ENCODE results near the gene TSTD1. TPM values are rescaled to one million over a fixed set of nuclear protein-coding genes. Genes with fewer than 3 reads are reported as not detected.
A peak's percentile ranks its signal among the peaks of the same experiment; 100 is the strongest.

Gene TSTD1
- total and polyA plus RNA-seq, 2 donors from 2014 or later = 74.5 to 200 TPM

DNA sequence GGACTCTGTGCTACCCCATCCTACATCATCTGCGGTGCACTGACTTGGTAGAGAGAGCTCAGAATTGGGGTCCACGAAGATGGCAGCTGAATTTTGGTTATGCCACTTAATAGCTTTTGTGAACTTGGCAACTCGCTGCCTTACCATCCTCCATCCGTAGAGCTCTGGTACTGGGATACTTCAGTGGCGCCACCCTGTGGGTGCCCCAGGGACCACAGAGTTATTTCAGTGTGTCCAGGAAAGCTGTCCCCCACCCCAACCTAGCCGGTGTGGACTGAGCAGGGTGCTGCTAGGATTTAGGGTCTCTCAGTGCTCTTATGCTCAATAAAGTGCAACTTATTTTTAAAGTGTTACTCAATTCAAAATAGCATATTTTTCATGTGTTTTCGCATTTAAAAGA, 16.0 kb upstream of the TSTD1 start:
- Histone ChIP-seq H3K4me3 (ENCODE audit: low read length in 3 of 3) (no peak overlapping the region), H3K27me3 (ENCODE audit: control insufficient read depth, insufficient read depth, low read length) (no peaks in the 10 kb centered on the region), H3K9ac (ENCODE audit: low read length in 3 of 3) (no peak overlapping the region), H3K4me1 (ENCODE audit: control insufficient read depth in 2 of 3, insufficient read depth in 2 of 3, low read depth in 1 of 3, low read length in 3 of 3) (no peaks in the 10 kb centered on the region), H3K9me3 (ENCODE audit: control insufficient read depth in 2 of 3, insufficient read depth in 1 of 3, low read length in 3 of 3) (no peaks in the 10 kb centered on the region), H3K36me3 (ENCODE audit: control insufficient read depth in 2 of 3, insufficient read depth in 3 of 3, low read length in 3 of 3) (no peaks in the 10 kb centered on the region), H3K27ac (ENCODE audit: low read depth in 2 of 2, low read length in 2 of 2) (no peak overlapping the region)
- FAIRE-seq (no peak), DNase-seq (peak in 1 of 5 donors; percentile 26)
- intact Hi-C loops (cut with DNase I) = no loop called here
- TF ChIP-seq, protein P1, sequence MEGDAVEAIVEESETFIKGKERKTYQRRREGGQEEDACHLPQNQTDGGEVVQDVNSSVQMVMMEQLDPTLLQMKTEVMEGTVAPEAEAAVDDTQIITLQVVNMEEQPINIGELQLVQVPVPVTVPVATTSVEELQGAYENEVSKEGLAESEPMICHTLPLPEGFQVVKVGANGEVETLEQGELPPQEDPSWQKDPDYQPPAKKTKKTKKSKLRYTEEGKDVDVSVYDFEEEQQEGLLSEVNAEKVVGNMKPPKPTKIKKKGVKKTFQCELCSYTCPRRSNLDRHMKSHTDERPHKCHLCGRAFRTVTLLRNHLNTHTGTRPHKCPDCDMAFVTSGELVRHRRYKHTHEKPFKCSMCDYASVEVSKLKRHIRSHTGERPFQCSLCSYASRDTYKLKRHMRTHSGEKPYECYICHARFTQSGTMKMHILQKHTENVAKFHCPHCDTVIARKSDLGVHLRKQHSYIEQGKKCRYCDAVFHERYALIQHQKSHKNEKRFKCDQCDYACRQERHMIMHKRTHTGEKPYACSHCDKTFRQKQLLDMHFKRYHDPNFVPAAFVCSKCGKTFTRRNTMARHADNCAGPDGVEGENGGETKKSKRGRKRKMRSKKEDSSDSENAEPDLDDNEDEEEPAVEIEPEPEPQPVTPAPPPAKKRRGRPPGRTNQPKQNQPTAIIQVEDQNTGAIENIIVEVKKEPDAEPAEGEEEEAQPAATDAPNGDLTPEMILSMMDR (IDR thresholded peaks at IDR 0.05; ENCODE audit: borderline replicate concordance, extremely low read depth, insufficient read depth) = no peak

DNA sequence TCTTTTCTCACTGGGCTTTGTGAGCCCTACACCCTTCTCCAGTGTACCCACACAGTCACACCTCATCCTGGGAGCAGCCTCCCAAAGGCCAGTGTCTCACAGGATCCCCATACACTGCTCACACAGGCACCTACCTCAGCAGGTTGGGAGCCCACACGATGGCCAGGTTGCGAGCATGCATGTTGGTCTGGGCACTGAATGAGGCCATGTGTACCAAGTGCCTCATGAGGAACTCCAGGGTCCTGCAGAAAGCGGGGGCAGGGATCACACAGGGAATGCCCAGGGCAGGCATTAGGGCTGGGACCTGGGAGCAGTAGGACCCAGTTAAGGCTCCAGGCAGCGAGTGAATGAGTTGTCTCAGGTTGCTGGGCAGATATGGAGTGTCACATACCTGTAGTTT, 15.5 kb upstream of the TSTD1 start:
- intact Hi-C loops (cut with DNase I) = no loop called here
- TF ChIP-seq, protein P1 (IDR thresholded peaks at IDR 0.05; ENCODE audit: borderline replicate concordance, extremely low read depth, insufficient read depth) = no peak
- FAIRE-seq (no peak), DNase-seq (peak in 1 of 5 donors; percentile 41)
- Histone ChIP-seq H3K27ac (ENCODE audit: low read depth in 2 of 2, low read length in 2 of 2) (no peak overlapping the region), H3K4me1 (ENCODE audit: control insufficient read depth in 2 of 3, insufficient read depth in 2 of 3, low read depth in 1 of 3, low read length in 3 of 3) (no peaks in the 10 kb centered on the region), H3K4me3 (ENCODE audit: low read length in 3 of 3) (no peak overlapping the region), H3K27me3 (ENCODE audit: control insufficient read depth, insufficient read depth, low read length) (no peaks in the 10 kb centered on the region), H3K9me3 (ENCODE audit: control insufficient read depth in 2 of 3, insufficient read depth in 1 of 3, low read length in 3 of 3) (no peaks in the 10 kb centered on the region), H3K36me3 (ENCODE audit: control insufficient read depth in 2 of 3, insufficient read depth in 3 of 3, low read length in 3 of 3) (no peaks in the 10 kb centered on the region), H3K9ac (ENCODE audit: low read length in 3 of 3) (no peak overlapping the region)

DNA sequence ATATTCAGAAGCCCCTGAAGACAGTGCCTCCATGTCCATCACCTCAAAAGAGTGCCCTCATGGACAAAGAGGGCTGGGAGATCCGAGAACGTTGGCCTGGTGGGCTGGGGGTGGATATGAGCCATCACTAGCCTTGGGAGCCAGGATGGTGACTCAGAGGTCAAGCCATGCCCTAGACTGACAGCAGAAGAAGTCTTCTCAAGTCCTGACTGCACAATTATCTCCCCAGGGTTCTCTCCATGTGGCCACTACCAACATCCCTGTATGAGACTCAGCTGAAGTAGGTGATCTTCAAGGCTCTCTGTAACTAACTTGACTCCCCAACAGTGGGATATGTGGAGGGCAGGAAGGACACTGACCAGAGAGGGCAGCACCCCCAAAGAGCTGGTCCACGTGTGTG, 14.1 kb upstream of the TSTD1 start:
- DNase-seq (peak in 1 of 5 donors; percentile 38), FAIRE-seq (no peak)
- H3K36me3 ChIP-seq (ENCODE audit: control insufficient read depth in 2 of 3, insufficient read depth in 3 of 3, low read length in 3 of 3) = no peaks in the 10 kb centered on the region
- intact Hi-C loops (cut with DNase I) = no loop called here
- H3K4me1 ChIP-seq (ENCODE audit: control insufficient read depth in 2 of 3, insufficient read depth in 2 of 3, low read depth in 1 of 3, low read length in 3 of 3) = no peaks in the 10 kb centered on the region
- no peak overlapping the region for H3K27ac ChIP-seq (ENCODE audit: low read depth in 2 of 2, low read length in 2 of 2)
- no peak overlapping the region for H3K4me3 ChIP-seq (ENCODE audit: low read length in 3 of 3)
- no peak overlapping the region for H3K9ac ChIP-seq (ENCODE audit: low read length in 3 of 3)
- H3K9me3 ChIP-seq (ENCODE audit: control insufficient read depth in 2 of 3, insufficient read depth in 1 of 3, low read length in 3 of 3) = no peaks in the 10 kb centered on the region
- TF ChIP-seq, protein P1 (IDR thresholded peaks at IDR 0.05; ENCODE audit: borderline replicate concordance, extremely low read depth, insufficient read depth) = no peak
- H3K27me3 ChIP-seq (ENCODE audit: control insufficient read depth, insufficient read depth, low read length) = no peaks in the 10 kb centered on the region

DNA sequence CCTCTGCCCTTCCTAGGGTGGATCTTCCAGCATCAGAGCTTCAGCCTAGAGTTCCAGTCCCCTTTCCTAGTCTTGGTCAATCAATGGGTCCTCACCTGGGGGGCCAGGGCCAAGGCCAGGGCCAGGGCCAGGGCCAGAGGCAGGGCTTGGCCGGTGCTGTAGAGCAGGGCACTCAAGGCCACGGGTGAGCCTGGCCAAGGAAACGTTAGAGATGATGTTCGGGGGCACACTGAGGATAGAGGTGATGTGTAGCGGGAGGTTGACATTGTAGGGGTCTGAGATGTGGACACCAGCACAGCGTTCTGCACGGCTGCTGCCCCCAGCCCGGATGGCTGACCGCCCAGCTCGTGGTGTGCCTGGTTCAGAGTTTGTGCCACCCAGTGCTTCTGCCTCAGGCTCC, 12.5 kb upstream of the TSTD1 start:
- Histone ChIP-seq H3K36me3 (ENCODE audit: control insufficient read depth in 2 of 3, insufficient read depth in 3 of 3, low read length in 3 of 3) (no peaks in the 10 kb centered on the region), H3K27ac (ENCODE audit: low read depth in 2 of 2, low read length in 2 of 2) (no peak overlapping the region), H3K9me3 (ENCODE audit: control insufficient read depth in 2 of 3, insufficient read depth in 1 of 3, low read length in 3 of 3) (no peaks in the 10 kb centered on the region), H3K4me1 (ENCODE audit: control insufficient read depth in 2 of 3, insufficient read depth in 2 of 3, low read depth in 1 of 3, low read length in 3 of 3) (peaks cover 0 to 2% (median 0%) of the 10 kb centered on the region in 3 donors), H3K27me3 (ENCODE audit: control insufficient read depth, insufficient read depth, low read length) (no peaks in the 10 kb centered on the region), H3K4me3 (ENCODE audit: low read length in 3 of 3) (no peak overlapping the region), H3K9ac (ENCODE audit: low read length in 3 of 3) (no peak overlapping the region)
- DNase-seq (no peak), FAIRE-seq (no peak)
- TF ChIP-seq, protein P1 (IDR thresholded peaks at IDR 0.05; ENCODE audit: borderline replicate concordance, extremely low read depth, insufficient read depth) = no peak
- intact Hi-C loops (cut with DNase I) = no loop called here

Measured in kidney (tissue), 14 donors.